CD4-positive, CD25-positive, alpha-beta regulatory T cell (primary cell): Measurements from ENCODE around the gene DCTN3. TPM values are rescaled to one million over a fixed set of nuclear protein-coding genes. Genes with fewer than 3 reads are reported as not detected.

ENCODE experiments used
- ATAC-seq, 2 donors: fragments of 150-1000 bp; cut with Tn5 transposase; one replicate each; pipeline ENCODE4 v1.10.0; 2021; ENCODE audit warnings: low read depth in 2 of 2, moderate number of reproducible peaks in 2 of 2, moderate library complexity in 1 of 2
- DNase-seq, 3 donors: peaks; one replicate each; pipeline versions ENCODE4 v3.0.0 to v3.0.0-alpha.2; 2012 to 2022; ENCODE audit warnings: mixed read lengths in 1 of 3
- H3K27ac ChIP-seq: one replicate; pipeline ENCODE4 v1.7.0; 2013; ENCODE audit warnings: mild to moderate bottlenecking, low read length; ENCODE audit not compliant: insufficient read depth, poor library complexity, severe bottlenecking
- H3K27me3 ChIP-seq: one replicate; pipeline ENCODE4 v1.7.0; 2013; ENCODE audit warnings: low read length; ENCODE audit not compliant: control insufficient read depth, insufficient read depth
- H3K36me3 ChIP-seq: one replicate; pipeline ENCODE4 v1.7.0; 2013; ENCODE audit warnings: mild to moderate bottlenecking, low read length, moderate library complexity; ENCODE audit not compliant: control insufficient read depth, insufficient read depth
- H3K4me1 ChIP-seq: 2 replicates; pipeline ENCODE4 v1.7.0; 2013; ENCODE audit warnings: mild to moderate bottlenecking, low read length; ENCODE audit not compliant: insufficient read depth, control insufficient read depth, poor library complexity, severe bottlenecking
- H3K4me3 ChIP-seq: one replicate; pipeline ENCODE4 v1.7.0; 2013; ENCODE audit warnings: low read depth, mild to moderate bottlenecking, low read length, moderate library complexity
- H3K9me3 ChIP-seq, 2 experiments: 1 replicate in 1 of 2; 2 replicates in 1 of 2; pipeline ENCODE4 v1.7.0; 2013; ENCODE audit warnings: low read length in 2 of 2, mild to moderate bottlenecking in 1 of 2, moderate library complexity in 1 of 2; ENCODE audit not compliant: control insufficient read depth in 2 of 2
- H3K27ac Mint-ChIP-seq, 3 donors: one replicate each; pipeline ENCODE4 v1.8.0; 2020 to 2022; ENCODE audit warnings: mild to moderate bottlenecking in 3 of 3, mixed read lengths in 3 of 3, moderate library complexity in 2 of 3
- H3K27me3 Mint-ChIP-seq: one replicate; pipeline ENCODE4 v1.8.0; 2022; ENCODE audit warnings: mild to moderate bottlenecking, mixed read lengths
- H3K36me3 Mint-ChIP-seq: one replicate; pipeline ENCODE4 v1.8.0; 2020; ENCODE audit warnings: mixed read lengths
- H3K4me1 Mint-ChIP-seq, 4 donors: one replicate each; pipeline ENCODE4 v1.8.0; 2020 to 2022; ENCODE audit warnings: mixed read lengths in 4 of 4, mild to moderate bottlenecking in 1 of 4
- H3K4me3 Mint-ChIP-seq, 4 donors: one replicate each; pipeline ENCODE4 v1.8.0; 2020 to 2022; ENCODE audit warnings: mild to moderate bottlenecking in 4 of 4, mixed read lengths in 4 of 4, moderate library complexity in 3 of 4
- H3K9me3 Mint-ChIP-seq, 7 donors: one replicate each; pipeline ENCODE4 v1.8.0; 2020 to 2022; ENCODE audit warnings: mixed read lengths in 7 of 7, mild to moderate bottlenecking in 3 of 7, moderate library complexity in 2 of 7
- polyA plus RNA-seq, 4 donors: library from polyadenylated mRNA; unstranded; fragments of 300-500 nt; fragmentation: Illumina TruSeq; gene quantifications; one replicate each; pipeline ENCODE4 v1.2.3, GENCODE V29; 2021
- total RNA-seq: library from RNA; stranded (reverse); gene quantifications from one replicate; pipeline ENCODE4 v1.2.3, GENCODE V29; 2022

Gene DCTN3
- total and polyA plus RNA-seq, 5 donors from 2014 or later, result 80.4 to 202 (median 153) TPM

- peak overlapping the region in 2 of 4 donors; percentile 36 to 65 for H3K4me3 Mint-ChIP-seq
- Histone ChIP-seq H3K4me3 (no peak overlapping the region), H3K27me3 (peaks cover 21% of the 10 kb centered on the region), H3K27ac (no peak overlapping the region), H3K36me3 (no peaks in the 10 kb centered on the region), H3K9me3 (no peaks in the 10 kb centered on the region), H3K4me1 (peaks cover 11% of the 10 kb centered on the region)
- DNase-seq (no peak), ATAC-seq (no peak)
- H3K36me3 Mint-ChIP-seq, result peaks cover 5% of the 10 kb centered on the region
- peaks cover 73% of the 10 kb centered on the region for H3K27me3 Mint-ChIP-seq
- peaks cover 0 to 16% (median 3%) of the 10 kb centered on the region in 4 donors for H3K4me1 Mint-ChIP-seq
- peaks cover 0 to 3% (median 0%) of the 10 kb centered on the region in 7 donors for H3K9me3 Mint-ChIP-seq
- H3K27ac Mint-ChIP-seq, result no peak overlapping the region
Measured at GRCh38 chr9:34576597-34577399, 43.5 kb downstream of the DCTN3 start.

- no peaks in the 10 kb centered on the region for H3K36me3 ChIP-seq
- Mint-ChIP-seq H3K27ac (no peak overlapping the region), H3K4me3 (no peak overlapping the region), H3K9me3 (peaks cover 0 to 3% (median 0%) of the 10 kb centered on the region in 7 donors), H3K4me1 (peaks cover 0 to 16% (median 3%) of the 10 kb centered on the region in 4 donors), H3K36me3 (peaks cover under 1% of the 10 kb centered on the region), H3K27me3 (peaks cover 68% of the 10 kb centered on the region)
- H3K27ac ChIP-seq, result no peak overlapping the region
- H3K9me3 ChIP-seq, result no peaks in the 10 kb centered on the region
- H3K4me3 ChIP-seq, result no peak overlapping the region
- no peak for ATAC-seq
- no peak for DNase-seq
- peaks cover 11% of the 10 kb centered on the region for H3K4me1 ChIP-seq
- H3K27me3 ChIP-seq, result peaks cover 21% of the 10 kb centered on the region
Measured at GRCh38 chr9:34575862-34576596, 44.3 kb downstream of the DCTN3 start.

- Histone ChIP-seq H3K27ac (no peak overlapping the region), H3K36me3 (no peaks in the 10 kb centered on the region), H3K4me3 (no peak overlapping the region), H3K27me3 (peaks cover 18% of the 10 kb centered on the region), H3K9me3 (no peaks in the 10 kb centered on the region), H3K4me1 (peaks cover 11% of the 10 kb centered on the region)
- no peak overlapping the region for H3K4me3 Mint-ChIP-seq
- H3K27me3 Mint-ChIP-seq, result peaks cover 62% of the 10 kb centered on the region
- ATAC-seq (no peak), DNase-seq (no peak)
- H3K36me3 Mint-ChIP-seq, result no peaks in the 10 kb centered on the region
- peaks cover 0 to 3% (median 0%) of the 10 kb centered on the region in 7 donors for H3K9me3 Mint-ChIP-seq
- H3K4me1 Mint-ChIP-seq, result peaks cover 0 to 16% (median 3%) of the 10 kb centered on the region in 4 donors
- no peak overlapping the region for H3K27ac Mint-ChIP-seq
Measured at GRCh38 chr9:34575241-34575640, 45.1 kb downstream of the DCTN3 start.

- Histone ChIP-seq H3K4me3 (no peak overlapping the region), H3K36me3 (no peaks in the 10 kb centered on the region), H3K9me3 (no peaks in the 10 kb centered on the region), H3K27me3 (peaks cover 13% of the 10 kb centered on the region), H3K4me1 (peaks cover 11% of the 10 kb centered on the region), H3K27ac (no peak overlapping the region)
- no peak for DNase-seq
- Mint-ChIP-seq H3K36me3 (no peaks in the 10 kb centered on the region), H3K4me3 (no peak overlapping the region), H3K27ac (no peak overlapping the region), H3K9me3 (peaks cover 0 to 3% (median 0%) of the 10 kb centered on the region in 7 donors), H3K27me3 (peaks cover 55% of the 10 kb centered on the region), H3K4me1 (peaks cover 0 to 16% (median 3%) of the 10 kb centered on the region in 4 donors)
- ATAC-seq, result no peak
Measured at GRCh38 chr9:34574571-34574970, 45.7 kb downstream of the DCTN3 start.

GRCh38 chr9:34573599-34574325 is 46.5 kb downstream of the DCTN3 start:
- no peak for DNase-seq
- Mint-ChIP-seq H3K27ac (peak overlapping the region in 1 of 3 donors; percentile 33), H3K27me3 (peaks cover 47% of the 10 kb centered on the region), H3K9me3 (peaks cover 0 to 1% (median 0%) of the 10 kb centered on the region in 7 donors), H3K4me1 (peaks cover 0 to 10% (median 1%) of the 10 kb centered on the region in 4 donors), H3K4me3 (no peak overlapping the region), H3K36me3 (no peaks in the 10 kb centered on the region)
- no peaks in the 10 kb centered on the region for H3K36me3 ChIP-seq
- no peak overlapping the region for H3K4me3 ChIP-seq
- H3K9me3 ChIP-seq, result no peaks in the 10 kb centered on the region
- ATAC-seq, result no peak
- no peak overlapping the region for H3K27ac ChIP-seq
- H3K27me3 ChIP-seq, result peaks cover 10% of the 10 kb centered on the region
- H3K4me1 ChIP-seq, result peaks cover 11% of the 10 kb centered on the region

- no peaks in the 10 kb centered on the region for H3K36me3 Mint-ChIP-seq
Measured at GRCh38 chr9:34572628-34573027, 47.7 kb downstream of the DCTN3 start.

GRCh38 chr9:34572092-34572491 is 48.2 kb downstream of the DCTN3 start:
- ATAC-seq, result no peak
- peaks cover 4% of the 10 kb centered on the region for H3K27me3 ChIP-seq

More at GRCh38 chr9:34572628-34573027, 47.7 kb downstream of the DCTN3 start:
- H3K27ac ChIP-seq, result no peak overlapping the region
- Mint-ChIP-seq H3K4me1 (peaks cover 0 to 6% (median 1%) of the 10 kb centered on the region in 4 donors), H3K4me3 (no peak overlapping the region), H3K27ac (no peak overlapping the region), H3K9me3 (peaks cover 0 to 1% (median 0%) of the 10 kb centered on the region in 7 donors), H3K27me3 (peaks cover 43% of the 10 kb centered on the region)
- no peak overlapping the region for H3K4me3 ChIP-seq
- no peaks in the 10 kb centered on the region for H3K36me3 ChIP-seq
- peaks cover 7% of the 10 kb centered on the region for H3K27me3 ChIP-seq
- H3K4me1 ChIP-seq, result peaks cover 2% of the 10 kb centered on the region
- DNase-seq, result no peak
- ATAC-seq, result no peak
- H3K9me3 ChIP-seq, result no peaks in the 10 kb centered on the region

More at GRCh38 chr9:34572092-34572491, 48.2 kb downstream of the DCTN3 start:
- Histone ChIP-seq H3K4me3 (no peak overlapping the region), H3K4me1 (no peaks in the 10 kb centered on the region), H3K9me3 (no peaks in the 10 kb centered on the region), H3K36me3 (no peaks in the 10 kb centered on the region), H3K27ac (no peak overlapping the region)
- no peak for DNase-seq
- H3K36me3 Mint-ChIP-seq, result no peaks in the 10 kb centered on the region
- H3K9me3 Mint-ChIP-seq, result peaks cover 0 to 1% (median 0%) of the 10 kb centered on the region in 7 donors
- no peak overlapping the region for H3K4me3 Mint-ChIP-seq
- H3K27me3 Mint-ChIP-seq, result peaks cover 38% of the 10 kb centered on the region
- H3K4me1 Mint-ChIP-seq, result peaks cover 0 to 3% (median under 1%) of the 10 kb centered on the region in 4 donors
- no peak overlapping the region for H3K27ac Mint-ChIP-seq
